Neural cell (in vitro differentiated cells): Measurements from ENCODE around the gene MYLIP. TPM values are rescaled to one million over a fixed set of nuclear protein-coding genes. Genes with fewer than 3 reads are reported as not detected.

Experiments
- H2AFZ ChIP-seq: fragments of 200-600, 300-800 bp; sonication (generic), shearing (Covaris generic); 2 replicates; pipeline ENCODE4 v1.6.0; 2014; ENCODE audit warnings: low read depth, mild to moderate bottlenecking, antibody characterized with exemption, low read length, moderate library complexity
- H3F3A ChIP-seq: fragments of 200-600 bp; shearing (Covaris generic); 2 replicates; pipeline ENCODE4 v1.6.1; 2016; ENCODE audit warnings: mild to moderate bottlenecking, moderate library complexity, mixed read lengths, antibody characterized with exemption, low read length; ENCODE audit not compliant: insufficient read depth, poor library complexity, severe bottlenecking
- H3K27ac ChIP-seq: fragments of 200-600, 300-800 bp; sonication (generic), shearing (Covaris generic); 2 replicates; pipeline ENCODE4 v1.5.1; 2014; ENCODE audit warnings: mild to moderate bottlenecking, low read length, moderate library complexity
- H3K27me3 ChIP-seq: fragments of 300-800, 200-600 bp; sonication (generic), shearing (Covaris generic); 2 replicates; pipeline ENCODE4 v1.6.0; 2014; ENCODE audit warnings: mild to moderate bottlenecking, low read depth, low read length, moderate library complexity; ENCODE audit not compliant: insufficient read depth
- H3K36me3 ChIP-seq: fragments of 300-800, 200-600 bp; sonication (generic), shearing (Covaris generic); 2 replicates; pipeline ENCODE4 v1.5.1; 2014; ENCODE audit warnings: mild to moderate bottlenecking, antibody characterized with exemption, low read length, moderate library complexity; ENCODE audit not compliant: insufficient read depth
- H3K4me2 ChIP-seq: fragments of 300-800, 200-600 bp; sonication (generic), shearing (Covaris generic); 2 replicates; pipeline ENCODE4 v1.6.0; 2014; ENCODE audit warnings: mild to moderate bottlenecking, low read length
- H3K4me3 ChIP-seq: fragments of 300-800, 200-600 bp; sonication (generic), shearing (Covaris generic); 2 replicates; pipeline ENCODE4 v1.5.1; 2014; ENCODE audit warnings: mild to moderate bottlenecking, low read length, moderate library complexity
- H3K79me2 ChIP-seq: fragments of 200-600 bp; shearing (Covaris generic); replicated peaks from 2 replicates; pipeline ENCODE4 v1.6.0; 2014; ENCODE audit warnings: mild to moderate bottlenecking, low read length, moderate library complexity; ENCODE audit not compliant: insufficient read depth
- H3K9ac ChIP-seq: fragments of 300-800, 200-600 bp; sonication (generic), shearing (Covaris generic); 2 replicates; pipeline ENCODE4 v1.6.1; 2016; ENCODE audit warnings: mild to moderate bottlenecking, low read length, mixed read lengths
- H3K9me2 ChIP-seq: fragments of 200-600 bp; shearing (Covaris generic); 2 replicates; pipeline ENCODE4 v1.6.1; 2016; ENCODE audit warnings: mild to moderate bottlenecking, low read length, mixed read lengths; ENCODE audit not compliant: insufficient read depth
- H3K9me3 ChIP-seq: fragments of 200-600, 300-800 bp; sonication (generic), shearing (Covaris generic); 2 replicates; pipeline ENCODE4 v1.6.1; 2016; ENCODE audit warnings: mild to moderate bottlenecking, mixed run types, low read length, moderate library complexity, mixed read lengths
- H4K20me1 ChIP-seq: fragments of 200-600 bp; shearing (Covaris generic); 2 replicates; pipeline ENCODE4 v1.6.1; 2016; ENCODE audit warnings: mild to moderate bottlenecking, mixed run types; ENCODE audit not compliant: insufficient read depth
- EP300 ChIP-seq: fragments of 450-650 bp; conservative IDR thresholded peaks from 2 replicates; pipeline ENCODE4 v1.6.1; 2014; ENCODE audit warnings: antibody characterized with exemption, mild to moderate bottlenecking, moderate library complexity; ENCODE audit not compliant: poor library complexity, severe bottlenecking
- EZH2 ChIP-seq: fragments of 200-600, 300-800 bp; shearing (Covaris generic), sonication (generic); IDR thresholded peaks from 2 replicates; pipeline ENCODE4 v1.6.1; 2014; ENCODE audit warnings: antibody characterized with exemption, low read length, borderline replicate concordance, mild to moderate bottlenecking; ENCODE audit not compliant: insufficient read depth, poor library complexity, severe bottlenecking
- MXI1 ChIP-seq: fragments of 450-650 bp; conservative IDR thresholded peaks from 2 replicates; pipeline ENCODE4 v1.6.1; 2014; ENCODE audit warnings: antibody characterized with exemption, mild to moderate bottlenecking; ENCODE audit not compliant: poor library complexity, severe bottlenecking
- POLR2AphosphoS5 ChIP-seq: IDR thresholded peaks from 2 replicates; pipeline ENCODE4 v1.6.1; 2012
- RAD21 ChIP-seq: fragments of 450-650 bp; conservative IDR thresholded peaks from 2 replicates; pipeline ENCODE4 v1.6.1; 2014; ENCODE audit warnings: antibody characterized with exemption, mild to moderate bottlenecking, moderate library complexity
- SMC3 ChIP-seq: fragments of 450-650 bp; conservative IDR thresholded peaks from 2 replicates; pipeline ENCODE4 v1.6.1; 2014; ENCODE audit warnings: antibody characterized with exemption, mild to moderate bottlenecking, moderate library complexity; ENCODE audit not compliant: poor library complexity
- TAF1 ChIP-seq: IDR thresholded peaks from 2 replicates; pipeline ENCODE4 v1.6.1; 2012; ENCODE audit warnings: low read depth
- polyA plus RNA-seq: library from polyadenylated mRNA; depleted of rRNA; stranded (reverse); fragments of >200 nt; gene quantifications from 2 replicates; pipeline ENCODE4 v1.2.3, GENCODE V29; 2014
- TF ChIP-seq, protein P1 (sequence below): fragments of 450-650 bp; IDR thresholded peaks from 2 replicates; pipeline ENCODE4 v1.5.1; 2014; ENCODE audit warnings: antibody characterized with exemption, mild to moderate bottlenecking, moderate library complexity; ENCODE audit not compliant: poor library complexity, severe bottlenecking
- TF ChIP-seq, protein P2 (sequence below): IDR thresholded peaks from 2 replicates; pipeline ENCODE4 v1.6.1; 2012; ENCODE audit warnings: borderline replicate concordance

MYLIP gene
- polyA plus RNA-seq, 1 donor from 2014 or later, result 8.1 TPM

DNA sequence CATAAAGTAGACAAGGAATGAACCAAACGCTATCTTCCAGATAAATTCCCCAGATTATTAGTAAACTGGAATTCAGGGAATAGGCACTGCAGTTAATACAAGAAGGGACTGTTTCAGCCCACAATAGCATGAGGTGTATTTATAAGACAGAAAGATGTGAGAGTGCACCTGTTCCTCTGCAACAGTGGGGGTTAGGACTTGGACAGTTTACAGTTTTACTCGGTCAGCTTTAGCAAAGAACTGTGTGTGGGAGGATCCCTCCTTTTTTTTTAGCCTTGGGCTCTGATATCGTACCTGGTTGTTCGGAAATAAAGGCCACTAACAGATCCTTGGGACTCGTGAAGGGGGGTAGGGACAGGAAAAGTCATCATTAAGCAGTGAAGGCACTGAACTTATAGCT is 2.0 kb upstream of the MYLIP start:
- H3K4me2 ChIP-seq, result no peak overlapping the region

DNA sequence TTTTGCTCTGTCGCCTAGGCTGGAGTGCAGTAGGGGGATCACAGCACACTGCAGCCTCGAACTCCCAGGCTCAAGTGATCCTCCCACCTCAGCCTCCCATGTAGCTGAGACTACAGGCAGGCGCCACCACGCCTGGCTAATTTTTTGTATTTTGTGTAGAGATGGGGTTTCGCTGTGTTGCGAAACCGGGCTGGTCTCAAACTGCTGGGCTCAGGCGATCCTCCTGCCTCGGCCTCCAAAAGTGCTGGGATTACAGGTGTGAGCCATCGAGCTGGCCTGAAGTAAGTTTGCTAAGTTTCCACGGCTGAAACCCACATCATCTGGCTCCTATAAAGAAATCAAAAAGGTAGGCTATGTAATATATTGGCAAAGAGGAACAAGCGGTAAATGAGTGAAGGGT is 1.4 kb upstream of the MYLIP start:
- no peaks in the 10 kb centered on the region for H3K9me3 ChIP-seq
- no peaks in the 10 kb centered on the region for H3K79me2 ChIP-seq
- H3K27me3 ChIP-seq, result peaks cover 10% of the 10 kb centered on the region
- no peak overlapping the region for H3K4me2 ChIP-seq
- no peaks in the 10 kb centered on the region for H3K36me3 ChIP-seq
- H3K27ac ChIP-seq, result no peak overlapping the region
- H3K9me2 ChIP-seq, result no peaks in the 10 kb centered on the region
- H3F3A ChIP-seq, result no peaks in the 10 kb centered on the region
- H2AFZ ChIP-seq, result no peak overlapping the region
- TF ChIP-seq, protein P1, sequence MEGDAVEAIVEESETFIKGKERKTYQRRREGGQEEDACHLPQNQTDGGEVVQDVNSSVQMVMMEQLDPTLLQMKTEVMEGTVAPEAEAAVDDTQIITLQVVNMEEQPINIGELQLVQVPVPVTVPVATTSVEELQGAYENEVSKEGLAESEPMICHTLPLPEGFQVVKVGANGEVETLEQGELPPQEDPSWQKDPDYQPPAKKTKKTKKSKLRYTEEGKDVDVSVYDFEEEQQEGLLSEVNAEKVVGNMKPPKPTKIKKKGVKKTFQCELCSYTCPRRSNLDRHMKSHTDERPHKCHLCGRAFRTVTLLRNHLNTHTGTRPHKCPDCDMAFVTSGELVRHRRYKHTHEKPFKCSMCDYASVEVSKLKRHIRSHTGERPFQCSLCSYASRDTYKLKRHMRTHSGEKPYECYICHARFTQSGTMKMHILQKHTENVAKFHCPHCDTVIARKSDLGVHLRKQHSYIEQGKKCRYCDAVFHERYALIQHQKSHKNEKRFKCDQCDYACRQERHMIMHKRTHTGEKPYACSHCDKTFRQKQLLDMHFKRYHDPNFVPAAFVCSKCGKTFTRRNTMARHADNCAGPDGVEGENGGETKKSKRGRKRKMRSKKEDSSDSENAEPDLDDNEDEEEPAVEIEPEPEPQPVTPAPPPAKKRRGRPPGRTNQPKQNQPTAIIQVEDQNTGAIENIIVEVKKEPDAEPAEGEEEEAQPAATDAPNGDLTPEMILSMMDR, result no peak
- TF ChIP-seq MXI1 (no peak), EZH2 (no peak), SMC3 (no peak), EP300 (no peak), RAD21 (no peak), POLR2AphosphoS5 (no peak), TAF1 (no peak)
- TF ChIP-seq, protein P2, sequence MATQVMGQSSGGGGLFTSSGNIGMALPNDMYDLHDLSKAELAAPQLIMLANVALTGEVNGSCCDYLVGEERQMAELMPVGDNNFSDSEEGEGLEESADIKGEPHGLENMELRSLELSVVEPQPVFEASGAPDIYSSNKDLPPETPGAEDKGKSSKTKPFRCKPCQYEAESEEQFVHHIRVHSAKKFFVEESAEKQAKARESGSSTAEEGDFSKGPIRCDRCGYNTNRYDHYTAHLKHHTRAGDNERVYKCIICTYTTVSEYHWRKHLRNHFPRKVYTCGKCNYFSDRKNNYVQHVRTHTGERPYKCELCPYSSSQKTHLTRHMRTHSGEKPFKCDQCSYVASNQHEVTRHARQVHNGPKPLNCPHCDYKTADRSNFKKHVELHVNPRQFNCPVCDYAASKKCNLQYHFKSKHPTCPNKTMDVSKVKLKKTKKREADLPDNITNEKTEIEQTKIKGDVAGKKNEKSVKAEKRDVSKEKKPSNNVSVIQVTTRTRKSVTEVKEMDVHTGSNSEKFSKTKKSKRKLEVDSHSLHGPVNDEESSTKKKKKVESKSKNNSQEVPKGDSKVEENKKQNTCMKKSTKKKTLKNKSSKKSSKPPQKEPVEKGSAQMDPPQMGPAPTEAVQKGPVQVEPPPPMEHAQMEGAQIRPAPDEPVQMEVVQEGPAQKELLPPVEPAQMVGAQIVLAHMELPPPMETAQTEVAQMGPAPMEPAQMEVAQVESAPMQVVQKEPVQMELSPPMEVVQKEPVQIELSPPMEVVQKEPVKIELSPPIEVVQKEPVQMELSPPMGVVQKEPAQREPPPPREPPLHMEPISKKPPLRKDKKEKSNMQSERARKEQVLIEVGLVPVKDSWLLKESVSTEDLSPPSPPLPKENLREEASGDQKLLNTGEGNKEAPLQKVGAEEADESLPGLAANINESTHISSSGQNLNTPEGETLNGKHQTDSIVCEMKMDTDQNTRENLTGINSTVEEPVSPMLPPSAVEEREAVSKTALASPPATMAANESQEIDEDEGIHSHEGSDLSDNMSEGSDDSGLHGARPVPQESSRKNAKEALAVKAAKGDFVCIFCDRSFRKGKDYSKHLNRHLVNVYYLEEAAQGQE, result no peak
- H3K9ac ChIP-seq, result no peak overlapping the region
- no peaks in the 10 kb centered on the region for H4K20me1 ChIP-seq
- H3K4me3 ChIP-seq, result no peak overlapping the region

More for the DNA sequence above, 2.0 kb upstream of the MYLIP start:
- Histone ChIP-seq H4K20me1 (no peaks in the 10 kb centered on the region), H3K4me3 (no peak overlapping the region), H3K79me2 (no peaks in the 10 kb centered on the region), H3K36me3 (no peaks in the 10 kb centered on the region), H3K27me3 (peaks cover 10% of the 10 kb centered on the region), H3F3A (no peaks in the 10 kb centered on the region), H3K9ac (no peak overlapping the region), H3K27ac (no peak overlapping the region), H2AFZ (no peak overlapping the region), H3K9me3 (no peaks in the 10 kb centered on the region), H3K9me2 (no peaks in the 10 kb centered on the region)
- TF ChIP-seq POLR2AphosphoS5 (no peak), EZH2 (no peak), EP300 (no peak), TAF1 (no peak), RAD21 (no peak), SMC3 (no peak)
- TF ChIP-seq, protein P1, result no peak
